Measurements from ENCODE around the gene INPP5B. TPM values are rescaled to one million over a fixed set of nuclear protein-coding genes. Genes with fewer than 3 reads are reported as not detected.
A peak's percentile ranks its signal among the peaks of the same experiment; 100 is the strongest.

Gene INPP5B
- total and polyA plus RNA-seq, 2 experiments from 2014 or later, result 6.9 to 29.1 TPM

DNA sequence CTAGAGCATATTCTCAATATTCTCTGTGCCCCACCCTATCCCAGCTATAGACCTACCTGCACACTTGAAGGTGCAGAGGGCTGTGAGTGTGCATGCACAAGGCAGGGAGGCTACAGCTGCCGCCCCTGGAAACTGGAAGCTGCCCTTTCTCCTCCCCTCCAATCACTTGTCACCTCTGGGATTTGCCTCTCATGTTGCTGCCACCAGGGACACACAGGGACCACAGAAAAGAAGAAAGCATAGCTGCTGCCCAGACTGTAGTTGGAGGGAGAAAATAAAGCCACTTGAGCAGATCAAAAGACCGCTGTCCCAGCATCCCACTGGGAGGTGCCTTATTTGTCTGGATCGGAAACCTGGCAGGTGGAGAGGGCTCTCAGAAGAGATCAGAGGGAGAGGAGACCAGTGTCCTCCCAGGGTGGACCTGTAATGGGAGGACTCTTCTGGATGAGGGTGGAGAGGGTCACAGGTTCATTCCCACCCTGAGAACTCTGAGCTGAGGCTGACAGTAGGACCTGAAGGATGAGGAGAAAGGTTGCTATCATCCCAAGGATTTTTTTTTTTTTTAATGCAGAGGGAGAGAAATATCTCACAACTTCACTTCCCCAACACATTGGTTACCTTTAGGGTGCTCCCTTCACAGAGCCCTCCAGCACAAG, 7.6 kb upstream of the INPP5B start:
- no peaks in the 10 kb centered on the region for H3K27me3 ChIP-seq (ENCODE audit: insufficient read depth)
- no peaks in the 10 kb centered on the region for H3K79me2 ChIP-seq (replicated peaks; ENCODE audit: insufficient read depth)
- H3K9me2 ChIP-seq (ENCODE audit: insufficient read depth), result no peaks in the 10 kb centered on the region
- H3K36me3 ChIP-seq (ENCODE audit: insufficient read depth), result peaks cover 10% of the 10 kb centered on the region
- no peak overlapping the region for H3K4me3 Mint-ChIP-seq
- peaks cover 9% of the 10 kb centered on the region for H3K27me3 Mint-ChIP-seq (ENCODE audit: insufficient read depth, low read depth, poor library complexity)
- no peak overlapping the region for H3K4me2 ChIP-seq
- no peak for TF ChIP-seq ZNF114 (CRISPR knock-in tag; IDR thresholded peaks at IDR 0.05)
- TF ChIP-seq, protein P1, sequence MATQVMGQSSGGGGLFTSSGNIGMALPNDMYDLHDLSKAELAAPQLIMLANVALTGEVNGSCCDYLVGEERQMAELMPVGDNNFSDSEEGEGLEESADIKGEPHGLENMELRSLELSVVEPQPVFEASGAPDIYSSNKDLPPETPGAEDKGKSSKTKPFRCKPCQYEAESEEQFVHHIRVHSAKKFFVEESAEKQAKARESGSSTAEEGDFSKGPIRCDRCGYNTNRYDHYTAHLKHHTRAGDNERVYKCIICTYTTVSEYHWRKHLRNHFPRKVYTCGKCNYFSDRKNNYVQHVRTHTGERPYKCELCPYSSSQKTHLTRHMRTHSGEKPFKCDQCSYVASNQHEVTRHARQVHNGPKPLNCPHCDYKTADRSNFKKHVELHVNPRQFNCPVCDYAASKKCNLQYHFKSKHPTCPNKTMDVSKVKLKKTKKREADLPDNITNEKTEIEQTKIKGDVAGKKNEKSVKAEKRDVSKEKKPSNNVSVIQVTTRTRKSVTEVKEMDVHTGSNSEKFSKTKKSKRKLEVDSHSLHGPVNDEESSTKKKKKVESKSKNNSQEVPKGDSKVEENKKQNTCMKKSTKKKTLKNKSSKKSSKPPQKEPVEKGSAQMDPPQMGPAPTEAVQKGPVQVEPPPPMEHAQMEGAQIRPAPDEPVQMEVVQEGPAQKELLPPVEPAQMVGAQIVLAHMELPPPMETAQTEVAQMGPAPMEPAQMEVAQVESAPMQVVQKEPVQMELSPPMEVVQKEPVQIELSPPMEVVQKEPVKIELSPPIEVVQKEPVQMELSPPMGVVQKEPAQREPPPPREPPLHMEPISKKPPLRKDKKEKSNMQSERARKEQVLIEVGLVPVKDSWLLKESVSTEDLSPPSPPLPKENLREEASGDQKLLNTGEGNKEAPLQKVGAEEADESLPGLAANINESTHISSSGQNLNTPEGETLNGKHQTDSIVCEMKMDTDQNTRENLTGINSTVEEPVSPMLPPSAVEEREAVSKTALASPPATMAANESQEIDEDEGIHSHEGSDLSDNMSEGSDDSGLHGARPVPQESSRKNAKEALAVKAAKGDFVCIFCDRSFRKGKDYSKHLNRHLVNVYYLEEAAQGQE (IDR thresholded peaks at IDR 0.05; ENCODE audit: unreplicated experiment), result no peak
- no peak for TF ChIP-seq POLR2AphosphoS5 (IDR thresholded peaks at IDR 0.05; ENCODE audit: low read depth)
- TF ChIP-seq, protein P2, sequence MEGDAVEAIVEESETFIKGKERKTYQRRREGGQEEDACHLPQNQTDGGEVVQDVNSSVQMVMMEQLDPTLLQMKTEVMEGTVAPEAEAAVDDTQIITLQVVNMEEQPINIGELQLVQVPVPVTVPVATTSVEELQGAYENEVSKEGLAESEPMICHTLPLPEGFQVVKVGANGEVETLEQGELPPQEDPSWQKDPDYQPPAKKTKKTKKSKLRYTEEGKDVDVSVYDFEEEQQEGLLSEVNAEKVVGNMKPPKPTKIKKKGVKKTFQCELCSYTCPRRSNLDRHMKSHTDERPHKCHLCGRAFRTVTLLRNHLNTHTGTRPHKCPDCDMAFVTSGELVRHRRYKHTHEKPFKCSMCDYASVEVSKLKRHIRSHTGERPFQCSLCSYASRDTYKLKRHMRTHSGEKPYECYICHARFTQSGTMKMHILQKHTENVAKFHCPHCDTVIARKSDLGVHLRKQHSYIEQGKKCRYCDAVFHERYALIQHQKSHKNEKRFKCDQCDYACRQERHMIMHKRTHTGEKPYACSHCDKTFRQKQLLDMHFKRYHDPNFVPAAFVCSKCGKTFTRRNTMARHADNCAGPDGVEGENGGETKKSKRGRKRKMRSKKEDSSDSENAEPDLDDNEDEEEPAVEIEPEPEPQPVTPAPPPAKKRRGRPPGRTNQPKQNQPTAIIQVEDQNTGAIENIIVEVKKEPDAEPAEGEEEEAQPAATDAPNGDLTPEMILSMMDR (conservative IDR thresholded peaks at IDR 0.05; ENCODE audit: low read depth in 2 of 2), result no peak
- TF ChIP-seq, protein P3, sequence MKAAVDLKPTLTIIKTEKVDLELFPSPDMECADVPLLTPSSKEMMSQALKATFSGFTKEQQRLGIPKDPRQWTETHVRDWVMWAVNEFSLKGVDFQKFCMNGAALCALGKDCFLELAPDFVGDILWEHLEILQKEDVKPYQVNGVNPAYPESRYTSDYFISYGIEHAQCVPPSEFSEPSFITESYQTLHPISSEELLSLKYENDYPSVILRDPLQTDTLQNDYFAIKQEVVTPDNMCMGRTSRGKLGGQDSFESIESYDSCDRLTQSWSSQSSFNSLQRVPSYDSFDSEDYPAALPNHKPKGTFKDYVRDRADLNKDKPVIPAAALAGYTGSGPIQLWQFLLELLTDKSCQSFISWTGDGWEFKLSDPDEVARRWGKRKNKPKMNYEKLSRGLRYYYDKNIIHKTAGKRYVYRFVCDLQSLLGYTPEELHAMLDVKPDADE (IDR thresholded peaks at IDR 0.05), result no peak
- TF ChIP-seq EZH2phosphoT487 (IDR thresholded peaks at IDR 0.05; ENCODE audit: unreplicated experiment), result no peak
- no peak for TF ChIP-seq CREB1 (CRISPR knock-in tag; IDR thresholded peaks at IDR 0.05; ENCODE audit: low read depth)
- TF ChIP-seq, protein P4, sequence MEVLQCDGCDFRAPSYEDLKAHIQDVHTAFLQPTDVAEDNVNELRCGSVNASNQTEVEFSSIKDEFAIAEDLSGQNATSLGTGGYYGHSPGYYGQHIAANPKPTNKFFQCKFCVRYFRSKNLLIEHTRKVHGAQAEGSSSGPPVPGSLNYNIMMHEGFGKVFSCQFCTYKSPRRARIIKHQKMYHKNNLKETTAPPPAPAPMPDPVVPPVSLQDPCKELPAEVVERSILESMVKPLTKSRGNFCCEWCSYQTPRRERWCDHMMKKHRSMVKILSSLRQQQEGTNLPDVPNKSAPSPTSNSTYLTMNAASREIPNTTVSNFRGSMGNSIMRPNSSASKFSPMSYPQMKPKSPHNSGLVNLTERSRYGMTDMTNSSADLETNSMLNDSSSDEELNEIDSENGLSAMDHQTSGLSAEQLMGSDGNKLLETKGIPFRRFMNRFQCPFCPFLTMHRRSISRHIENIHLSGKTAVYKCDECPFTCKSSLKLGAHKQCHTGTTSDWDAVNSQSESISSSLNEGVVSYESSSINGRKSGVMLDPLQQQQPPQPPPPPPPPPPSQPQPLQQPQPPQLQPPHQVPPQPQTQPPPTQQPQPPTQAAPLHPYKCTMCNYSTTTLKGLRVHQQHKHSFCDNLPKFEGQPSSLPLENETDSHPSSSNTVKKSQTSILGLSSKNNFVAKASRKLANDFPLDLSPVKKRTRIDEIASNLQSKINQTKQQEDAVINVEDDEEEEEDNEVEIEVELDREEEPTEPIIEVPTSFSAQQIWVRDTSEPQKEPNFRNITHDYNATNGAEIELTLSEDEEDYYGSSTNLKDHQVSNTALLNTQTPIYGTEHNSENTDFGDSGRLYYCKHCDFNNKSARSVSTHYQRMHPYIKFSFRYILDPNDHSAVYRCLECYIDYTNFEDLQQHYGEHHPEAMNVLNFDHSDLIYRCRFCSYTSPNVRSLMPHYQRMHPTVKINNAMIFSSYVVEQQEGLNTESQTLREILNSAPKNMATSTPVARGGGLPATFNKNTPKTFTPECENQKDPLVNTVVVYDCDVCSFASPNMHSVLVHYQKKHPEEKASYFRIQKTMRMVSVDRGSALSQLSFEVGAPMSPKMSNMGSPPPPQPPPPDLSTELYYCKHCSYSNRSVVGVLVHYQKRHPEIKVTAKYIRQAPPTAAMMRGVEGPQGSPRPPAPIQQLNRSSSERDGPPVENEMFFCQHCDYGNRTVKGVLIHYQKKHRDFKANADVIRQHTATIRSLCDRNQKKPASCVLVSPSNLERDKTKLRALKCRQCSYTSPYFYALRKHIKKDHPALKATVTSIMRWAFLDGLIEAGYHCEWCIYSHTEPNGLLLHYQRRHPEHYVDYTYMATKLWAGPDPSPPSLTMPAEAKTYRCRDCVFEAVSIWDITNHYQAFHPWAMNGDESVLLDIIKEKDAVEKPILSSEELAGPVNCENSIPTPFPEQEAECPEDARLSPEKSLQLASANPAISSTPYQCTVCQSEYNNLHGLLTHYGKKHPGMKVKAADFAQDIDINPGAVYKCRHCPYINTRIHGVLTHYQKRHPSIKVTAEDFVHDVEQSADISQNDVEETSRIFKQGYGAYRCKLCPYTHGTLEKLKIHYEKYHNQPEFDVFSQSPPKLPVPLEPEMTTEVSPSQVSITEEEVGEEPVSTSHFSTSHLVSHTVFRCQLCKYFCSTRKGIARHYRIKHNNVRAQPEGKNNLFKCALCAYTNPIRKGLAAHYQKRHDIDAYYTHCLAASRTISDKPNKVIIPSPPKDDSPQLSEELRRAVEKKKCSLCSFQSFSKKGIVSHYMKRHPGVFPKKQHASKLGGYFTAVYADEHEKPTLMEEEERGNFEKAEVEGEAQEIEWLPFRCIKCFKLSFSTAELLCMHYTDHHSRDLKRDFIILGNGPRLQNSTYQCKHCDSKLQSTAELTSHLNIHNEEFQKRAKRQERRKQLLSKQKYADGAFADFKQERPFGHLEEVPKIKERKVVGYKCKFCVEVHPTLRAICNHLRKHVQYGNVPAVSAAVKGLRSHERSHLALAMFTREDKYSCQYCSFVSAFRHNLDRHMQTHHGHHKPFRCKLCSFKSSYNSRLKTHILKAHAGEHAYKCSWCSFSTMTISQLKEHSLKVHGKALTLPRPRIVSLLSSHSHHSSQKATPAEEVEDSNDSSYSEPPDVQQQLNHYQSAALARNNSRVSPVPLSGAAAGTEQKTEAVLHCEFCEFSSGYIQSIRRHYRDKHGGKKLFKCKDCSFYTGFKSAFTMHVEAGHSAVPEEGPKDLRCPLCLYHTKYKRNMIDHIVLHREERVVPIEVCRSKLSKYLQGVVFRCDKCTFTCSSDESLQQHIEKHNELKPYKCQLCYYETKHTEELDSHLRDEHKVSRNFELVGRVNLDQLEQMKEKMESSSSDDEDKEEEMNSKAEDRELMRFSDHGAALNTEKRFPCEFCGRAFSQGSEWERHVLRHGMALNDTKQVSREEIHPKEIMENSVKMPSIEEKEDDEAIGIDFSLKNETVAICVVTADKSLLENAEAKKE (CRISPR knock-in tag; IDR thresholded peaks at IDR 0.05), result no peak
- TF ChIP-seq NANOG (IDR thresholded peaks at IDR 0.05; ENCODE audit: borderline replicate concordance), result no peak
- H3K27ac ChIP-seq (ENCODE audit: low read depth), result no peak overlapping the region
- H3F3A ChIP-seq (replicated peaks; ENCODE audit: low read depth), result no peaks in the 10 kb centered on the region
- peaks cover 26% of the 10 kb centered on the region for H3K36me3 Mint-ChIP-seq (ENCODE audit: low read depth)
- ATAC-seq (peak; percentile 40; the same call in 2 of the 3 replicates), DNase-seq (ENCODE audit: low spot score) (peak; percentile 47)
- H3K4me3 ChIP-seq, result no peak overlapping the region
- H3K4me1 Mint-ChIP-seq, result peaks cover 9% of the 10 kb centered on the region; the same call in 2 of the 3 replicates
- H3K27ac Mint-ChIP-seq, result no peak overlapping the region
- H2AFZ ChIP-seq, result no peak overlapping the region
- H3K4me1 ChIP-seq (ENCODE audit: insufficient read depth), result no peaks in the 10 kb centered on the region
- H3K9me3 Mint-ChIP-seq, result no peaks in the 10 kb centered on the region
- H4K20me1 ChIP-seq (replicated peaks; ENCODE audit: insufficient read depth), result 0 out of 2 replicates have a peak, but pooled peaks cover 2% of the 10 kb centered on the region
